NCI-H1105 treated with DMSO at 0.1 percent for 48 hours (cell line): ENCODE data around the gene FHIP2A.
"Not testable (repeated sequence)": the region's sequence is repeated elsewhere in the genome, so short reads cannot be mapped to it uniquely, and the experiment has no call there.

Experiments used
- DNase-seq: peaks from one replicate; lab custom pipeline; 2025; lab: John Stamatoyannopoulos, UW

The FHIP2A gene

DNA sequence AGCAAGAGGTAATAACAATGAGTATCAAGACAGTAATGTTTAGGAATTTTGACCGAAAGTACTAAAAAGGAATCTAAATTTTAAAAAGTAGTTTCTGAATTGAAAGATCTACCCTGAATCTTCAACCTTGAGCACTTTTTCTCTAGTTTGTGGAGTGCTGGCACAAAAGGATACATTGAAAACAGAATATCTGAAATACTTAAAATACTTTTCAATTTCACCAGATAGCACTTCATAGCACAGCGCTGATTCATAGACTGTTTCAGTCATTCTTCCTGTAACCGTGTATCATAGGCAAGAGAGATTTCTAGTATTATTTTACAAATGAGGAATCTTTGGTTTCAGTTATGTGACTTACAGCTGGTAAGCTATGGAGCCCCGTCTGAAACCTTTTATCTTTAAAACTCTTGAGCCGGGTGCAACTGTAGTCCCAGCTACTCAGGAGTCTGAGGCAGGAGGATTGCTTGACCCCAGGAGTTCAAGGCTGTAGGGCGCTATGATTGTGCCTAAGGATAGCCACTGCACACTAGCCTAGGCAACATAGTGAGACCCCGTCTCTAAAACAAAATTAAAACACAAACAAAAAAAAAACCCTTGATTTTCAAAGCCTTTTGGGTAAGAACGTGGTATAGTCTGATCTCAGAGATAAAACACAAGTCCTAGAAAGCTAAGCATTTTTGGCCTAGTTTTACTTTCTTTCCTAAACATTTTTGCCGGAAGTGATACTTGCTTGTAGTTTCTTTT lies 35.1 kb downstream of the FHIP2A start:
- no peak for DNase-seq

DNA sequence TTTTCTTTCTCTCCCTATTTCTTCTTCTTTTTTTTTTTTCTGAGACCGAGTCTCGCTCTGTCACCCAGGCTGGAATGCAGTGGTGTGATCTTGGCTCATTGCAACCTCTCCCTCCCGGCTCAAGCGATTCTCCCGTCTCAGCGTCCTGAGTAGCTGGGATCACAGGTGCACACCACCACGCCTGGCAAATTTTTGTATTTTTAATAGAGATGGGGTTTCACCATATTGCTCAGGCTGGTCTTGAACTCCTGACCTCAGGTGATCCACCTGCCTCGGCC lies 35.6 kb downstream of the FHIP2A start:
- not testable (repeated sequence) for DNase-seq

DNA sequence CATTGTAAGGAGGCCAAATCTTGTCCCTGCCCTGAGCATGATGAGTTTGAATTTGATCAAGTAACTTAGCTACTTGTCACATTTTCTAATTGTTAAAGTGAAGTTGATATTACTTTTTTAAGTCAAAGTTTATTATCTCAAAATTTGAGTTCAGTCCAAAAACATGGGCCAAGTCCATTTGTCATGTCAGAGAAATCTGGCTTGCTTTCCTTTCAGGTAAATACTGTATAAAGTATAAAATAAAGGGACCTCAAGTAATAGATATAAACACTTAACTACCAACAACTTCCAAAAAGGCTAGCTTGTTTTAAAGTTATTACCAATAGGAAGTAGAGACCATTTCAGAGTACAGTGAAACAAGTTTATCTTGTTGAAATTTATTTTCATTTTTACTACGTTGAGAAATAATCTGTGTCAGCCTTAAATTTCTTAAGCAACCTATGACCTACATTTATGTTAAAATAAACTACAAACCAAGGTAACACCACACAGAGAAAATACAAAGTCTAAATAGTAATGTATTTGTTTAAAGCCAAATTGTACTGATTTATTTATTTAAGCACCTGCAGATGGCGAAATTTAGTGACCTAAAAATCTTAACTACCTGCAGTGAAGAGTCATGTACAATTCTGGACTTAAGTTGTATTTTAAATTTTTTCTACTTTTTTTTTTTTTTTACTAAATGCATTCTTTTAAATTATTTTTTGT lies 36.5 kb downstream of the FHIP2A start:
- no peak for DNase-seq

DNA sequence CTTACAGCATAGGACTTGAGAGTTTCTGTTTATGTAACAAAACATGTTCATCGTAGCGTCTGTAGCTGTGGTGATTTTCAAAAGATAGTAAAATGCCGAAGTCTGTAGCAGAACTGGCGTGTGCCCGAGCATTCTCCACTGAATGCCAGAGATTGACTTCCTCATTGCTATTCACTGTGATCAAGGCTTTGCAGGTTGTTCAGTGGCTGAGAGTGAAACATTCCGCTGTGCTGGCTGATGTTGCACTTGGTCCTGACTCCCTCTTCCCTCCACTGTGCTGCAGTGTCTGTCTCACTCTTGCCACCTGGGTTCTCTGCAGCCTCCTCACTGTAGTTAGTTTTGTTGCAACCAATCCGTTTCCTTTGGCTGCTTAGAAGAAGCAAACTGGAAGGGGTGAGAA lies 37.6 kb downstream of the FHIP2A start:
- no peak for DNase-seq

DNA sequence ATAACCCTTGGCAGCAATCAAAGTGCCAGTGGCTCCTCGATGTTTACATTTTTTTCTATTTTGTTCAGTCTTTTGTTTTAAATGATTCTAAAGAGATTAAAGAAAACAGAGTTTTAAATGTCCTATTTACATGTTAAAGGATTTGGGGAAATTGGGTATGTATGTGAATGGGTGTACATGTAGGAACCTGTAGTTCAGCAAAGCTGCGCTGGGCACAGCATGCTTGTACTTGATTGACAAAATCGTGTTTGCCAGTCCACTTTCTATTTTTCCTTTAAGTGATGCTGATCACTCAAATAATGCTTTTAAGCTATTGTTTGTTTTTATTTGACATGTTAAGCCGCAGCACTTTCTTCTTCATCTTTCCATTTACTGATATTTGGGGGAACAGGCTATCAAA lies 40.9 kb downstream of the FHIP2A start:
- DNase-seq = no peak

DNA sequence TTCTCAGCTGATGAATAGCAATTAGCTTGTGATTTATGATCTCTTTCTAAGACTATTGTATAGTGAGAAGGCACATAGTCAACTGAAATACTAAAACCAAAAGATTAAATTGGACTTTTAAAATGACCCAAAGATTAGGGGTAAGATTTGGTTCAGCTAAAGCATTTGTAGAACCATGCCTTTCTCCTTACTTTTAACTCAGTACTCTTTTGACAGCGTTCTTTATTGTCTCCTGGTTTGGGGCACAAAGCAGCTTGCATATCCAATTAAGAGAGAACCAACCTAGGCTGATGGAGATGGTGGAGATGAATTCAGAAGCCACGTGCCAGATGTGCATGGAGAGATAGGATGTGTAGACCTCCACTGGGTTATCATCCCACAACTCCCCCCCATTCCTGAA lies 45.8 kb downstream of the FHIP2A start:
- no peak for DNase-seq

DNA sequence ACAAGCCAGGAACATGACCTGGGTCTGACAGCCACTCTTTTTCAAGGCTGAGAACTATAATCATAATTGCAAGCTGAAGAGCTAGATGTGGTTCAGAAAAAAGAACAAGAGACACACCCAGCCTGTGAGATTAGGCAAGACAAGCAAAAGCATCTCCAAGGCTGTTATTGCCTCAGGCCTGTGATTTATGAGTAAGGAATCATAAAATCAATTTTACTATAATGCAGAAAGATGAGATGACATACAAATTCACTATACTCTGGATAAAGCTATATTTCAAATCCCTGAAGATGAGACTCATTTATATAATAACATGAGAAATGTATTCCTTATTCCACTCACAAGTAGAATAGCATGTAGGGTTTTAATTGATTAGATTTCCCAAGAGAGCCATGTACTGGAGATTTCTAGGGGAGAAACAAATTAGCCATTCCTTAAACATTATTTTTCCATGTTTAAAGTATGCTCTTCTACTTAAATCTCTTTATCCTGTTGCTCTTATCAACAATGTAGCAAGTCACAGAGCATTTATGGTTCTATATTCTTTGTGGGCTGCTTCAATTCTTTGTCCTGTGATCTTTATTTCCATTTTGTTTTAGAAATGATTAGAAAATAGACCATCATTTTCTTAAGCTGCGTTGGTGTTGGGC lies 47.4 kb downstream of the FHIP2A start:
- no peak for DNase-seq

DNA sequence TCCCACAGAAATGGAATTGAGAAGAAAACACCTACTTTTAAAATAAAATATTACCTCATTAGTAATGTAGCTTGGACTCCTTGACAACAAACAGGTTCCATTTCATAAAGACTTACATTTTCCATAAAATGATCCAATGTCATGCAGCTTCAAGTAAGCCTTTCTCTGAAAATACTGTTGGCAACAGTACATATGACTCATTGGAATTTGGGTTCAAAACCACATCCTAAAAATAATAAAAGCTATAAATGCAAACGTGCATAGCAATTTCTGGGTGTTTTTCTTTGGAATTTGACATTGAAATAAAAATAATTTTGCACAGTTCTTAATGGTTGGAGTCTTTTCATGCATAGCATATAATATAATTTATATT lies 47.9 kb downstream of the FHIP2A start:
- no peak for DNase-seq

DNA sequence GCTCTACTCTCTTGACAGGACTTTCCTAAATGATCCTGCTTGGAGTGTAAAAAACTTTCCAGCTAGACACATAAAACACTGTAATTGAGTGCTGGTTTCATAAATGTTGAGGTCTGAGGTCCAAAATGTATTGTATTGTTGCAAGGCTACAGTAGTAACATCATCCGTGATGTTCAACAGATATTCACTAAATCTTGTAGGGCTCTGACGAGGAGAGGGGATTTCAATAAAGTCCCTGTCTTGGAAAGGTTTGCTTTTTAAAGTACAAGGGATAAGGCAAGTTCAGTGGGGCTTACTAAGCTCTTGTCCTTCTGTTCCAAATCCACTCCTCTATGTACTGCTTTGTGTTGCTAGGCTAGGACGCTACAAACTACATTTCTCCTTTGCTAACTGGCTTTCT lies 48.9 kb downstream of the FHIP2A start:
- no peak for DNase-seq

DNA sequence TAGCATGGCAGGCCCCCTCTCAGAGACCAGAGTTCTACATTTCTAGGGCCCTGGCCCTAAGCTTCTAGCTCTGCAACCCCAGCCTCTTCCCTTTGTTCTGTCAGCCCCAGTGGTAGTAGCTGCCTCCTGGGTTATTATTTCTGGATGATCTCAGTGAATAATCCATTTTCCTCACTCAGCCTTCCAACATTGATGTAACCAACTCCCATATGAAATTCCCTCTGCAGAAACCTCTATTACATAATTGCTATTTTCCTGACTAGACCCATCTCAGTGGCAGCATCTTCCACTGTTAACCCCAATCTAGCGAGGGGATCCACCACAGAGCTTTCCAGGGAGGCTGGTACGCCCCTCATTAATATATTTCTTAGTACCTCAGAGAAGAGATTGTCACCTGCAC lies 49.8 kb downstream of the FHIP2A start:
- DNase-seq = no peak
